Omental fat pad (tissue), 4 donors: ENCODE measurements around the gene MADCAM1. TPM values are rescaled to one million over a fixed set of nuclear protein-coding genes. Genes with fewer than 3 reads are reported as not detected.

Experiments
- ATAC-seq: fragments of 150-250 bp; one replicate; pipeline ENCODE4 v1.9.1; 2016; ENCODE audit warnings: mild to moderate bottlenecking, moderate library complexity; ENCODE audit not compliant: low FRiP score
- DNase-seq: peaks from one replicate; pipeline ENCODE4 v3.0.0-alpha.2; 2019; ENCODE audit warnings: low spot score
- CTCF ChIP-seq, 3 donors: fragments of 450-650 bp; IDR thresholded peaks; one replicate each; pipeline ENCODE4 v1.5.1; 2016 to 2017; ENCODE audit warnings: antibody characterized with exemption in 3 of 3, mild to moderate bottlenecking in 3 of 3, moderate library complexity in 2 of 3
- total RNA-seq, 4 donors: library from RNA; depleted of rRNA; stranded (reverse); fragments of >200 nt; gene quantifications; one replicate each; pipeline ENCODE4 v1.1.0, GENCODE V29; 2016

MADCAM1 gene
- total RNA-seq, 4 donors from 2014 or later = 0.69 TPM; not detected in 3

- no peak for TF ChIP-seq CTCF (IDR thresholded peaks at IDR 0.05)
- no peak for ATAC-seq
Measured at GRCh38 chr19:492091-492531, 4.2 kb upstream of the MADCAM1 start.

GRCh38 chr19:493391-494170 is 2.7 kb upstream of the MADCAM1 start:
- no peak for ATAC-seq
- no peak for TF ChIP-seq CTCF (IDR thresholded peaks at IDR 0.05)
- DNase-seq = no peak

More at GRCh38 chr19:492091-492531, 4.2 kb upstream of the MADCAM1 start:
- DNase-seq = no peak

- ATAC-seq (no peak), DNase-seq (no peak)
- no peak for TF ChIP-seq CTCF (IDR thresholded peaks at IDR 0.05)
Measured at GRCh38 chr19:494171-495080, 1.9 kb upstream of the MADCAM1 start.

- no peak for DNase-seq
- ATAC-seq = no peak
- no peak for TF ChIP-seq CTCF (IDR thresholded peaks at IDR 0.05)
Measured at GRCh38 chr19:495081-495401, 1.2 kb upstream of the MADCAM1 start.

GRCh38 chr19:495402-496111 is 729 bp upstream of the MADCAM1 start:
- DNase-seq = no peak
- peak in 1 of 3 donors; percentile 33 for TF ChIP-seq CTCF (IDR thresholded peaks at IDR 0.05)
- ATAC-seq = peak; percentile 35

GRCh38 chr19:496986-497385 is 700 bp downstream of the MADCAM1 start:
- ATAC-seq (no peak), DNase-seq (no peak)
- no peak for TF ChIP-seq CTCF (IDR thresholded peaks at IDR 0.05)
